Mesendoderm (in vitro differentiated cells): ENCODE measurements around the gene HELZ2.

Source experiments
- DNase-seq: peaks from one replicate; pipeline ENCODE4 v3.0.0; 2013
- H2AK5ac ChIP-seq: 2 replicates; pipeline ENCODE4 v1.6.1; 2013; ENCODE audit warnings: low read length, inconsistent platforms
- H2BK120ac ChIP-seq: 2 replicates; pipeline ENCODE4 v1.6.1; 2013; ENCODE audit warnings: low read depth, mild to moderate bottlenecking, low read length, moderate library complexity, mixed read lengths
- H2BK15ac ChIP-seq: replicated peaks from 2 replicates; pipeline ENCODE4 v1.6.1; 2013; ENCODE audit warnings: low read depth, mild to moderate bottlenecking, moderate library complexity
- H2BK5ac ChIP-seq: 2 replicates; pipeline ENCODE4 v1.6.1; 2013; ENCODE audit warnings: low read length, inconsistent platforms
- H3K18ac ChIP-seq: 2 replicates; pipeline ENCODE4 v1.6.1; 2013; ENCODE audit warnings: mild to moderate bottlenecking, low read length, mixed read lengths
- H3K23ac ChIP-seq: one replicate; pipeline ENCODE4 v1.6.1; 2013; ENCODE audit warnings: low read length
- H3K27ac ChIP-seq: 2 replicates; pipeline ENCODE4 v1.5.1; 2013; ENCODE audit warnings: low read depth, mild to moderate bottlenecking, inconsistent platforms, low read length, moderate library complexity
- H3K27me3 ChIP-seq: 2 replicates; pipeline ENCODE4 v1.6.1; 2013; ENCODE audit warnings: low read length, control low read depth, mild to moderate bottlenecking, inconsistent platforms; ENCODE audit not compliant: insufficient read depth, poor library complexity
- H3K36me3 ChIP-seq: 2 replicates; pipeline ENCODE4 v1.6.1; 2013; ENCODE audit warnings: low read length, inconsistent platforms; ENCODE audit not compliant: control insufficient read depth, insufficient read depth
- H3K4ac ChIP-seq: one replicate; pipeline ENCODE4 v1.6.1; 2013; ENCODE audit warnings: low read depth, mild to moderate bottlenecking, low read length, moderate library complexity
- H3K4me1 ChIP-seq: 2 replicates; pipeline ENCODE4 v1.6.1; 2013; ENCODE audit warnings: low read depth, low read length, inconsistent platforms; ENCODE audit not compliant: control insufficient read depth
- H3K4me2 ChIP-seq: 2 replicates; pipeline ENCODE4 v1.6.1; 2013; ENCODE audit warnings: low read length
- H3K4me3 ChIP-seq: 2 replicates; pipeline ENCODE4 v1.5.1; 2013; ENCODE audit warnings: mild to moderate bottlenecking, low read length
- H3K56ac ChIP-seq: one replicate; pipeline ENCODE4 v1.6.1; 2013; ENCODE audit warnings: low read length
- H3K79me1 ChIP-seq: 2 replicates; pipeline ENCODE4 v1.6.1; 2013; ENCODE audit warnings: low read length, inconsistent platforms
- H3K79me2 ChIP-seq: 2 replicates; pipeline ENCODE4 v1.6.1; 2013; ENCODE audit warnings: mild to moderate bottlenecking, low read length; ENCODE audit not compliant: control insufficient read depth, insufficient read depth
- H3K9ac ChIP-seq: 2 replicates; pipeline ENCODE4 v1.6.1; 2013; ENCODE audit warnings: low read length, inconsistent platforms
- H4K5ac ChIP-seq: one replicate; pipeline ENCODE4 v1.6.1; 2013; ENCODE audit warnings: low read length
- H4K8ac ChIP-seq: one replicate; pipeline ENCODE4 v1.6.1; 2013; ENCODE audit warnings: low read depth, mild to moderate bottlenecking, control low read depth, low read length, moderate library complexity
- WGBS: extraction: QIAGEN DNeasy Blood & Tissue Kit; methylation state at CpG from one replicate; pipeline ENCODE4 v1.1.7; 2013; ENCODE audit warnings: low lambda C conversion rate, missing lambda C conversion rate; ENCODE audit not compliant: insufficient coverage; ENCODE audit errors: extremely low coverage; 5-methylcytosine and 5-hydroxymethylcytosine counted together

HELZ2 gene

GRCh38 chr20:63544241-63544957, 29.6 kb downstream of the HELZ2 start:
- H2BK15ac ChIP-seq = no peak overlapping the region
- no CpG with 5 or more reads among the region's 27 CpGs for WGBS

GRCh38 chr20:63543733-63544132, 30.3 kb downstream of the HELZ2 start:
- Histone ChIP-seq H3K27me3 (no peaks in the 10 kb centered on the region), H3K79me2 (no peaks in the 10 kb centered on the region), H3K27ac (no peak overlapping the region), H3K36me3 (no peaks in the 10 kb centered on the region), H2BK120ac (no peak overlapping the region), H3K18ac (no peak overlapping the region), H3K56ac (no peak overlapping the region), H3K4me2 (no peak overlapping the region), H3K9ac (no peak overlapping the region), H3K4me1 (no peaks in the 10 kb centered on the region), H4K8ac (no peak overlapping the region), H3K79me1 (no peaks in the 10 kb centered on the region), H3K23ac (no peak overlapping the region), H2AK5ac (no peak overlapping the region), H2BK15ac (no peak overlapping the region), H3K4me3 (no peak overlapping the region), H2BK5ac (no peak overlapping the region), H3K4ac (no peak overlapping the region), H4K5ac (no peak overlapping the region)
- 100% methylated on average over 3 of the region's 6 CpGs for WGBS
- DNase-seq = no peak

More at GRCh38 chr20:63544241-63544957, 29.6 kb downstream of the HELZ2 start:
- no peak overlapping the region for H3K9ac ChIP-seq
- H3K79me2 ChIP-seq = no peaks in the 10 kb centered on the region
- H2AK5ac ChIP-seq = no peak overlapping the region
- no peaks in the 10 kb centered on the region for H3K27me3 ChIP-seq
- no peak overlapping the region for H4K5ac ChIP-seq
- H4K8ac ChIP-seq = no peak overlapping the region
- no peak overlapping the region for H3K56ac ChIP-seq
- no peak overlapping the region for H3K23ac ChIP-seq
- H3K4me1 ChIP-seq = no peaks in the 10 kb centered on the region
- DNase-seq = no peak
- H2BK5ac ChIP-seq = no peak overlapping the region
- no peaks in the 10 kb centered on the region for H3K79me1 ChIP-seq
- H3K18ac ChIP-seq = no peak overlapping the region
- H3K4ac ChIP-seq = no peak overlapping the region
- H3K4me3 ChIP-seq = no peak overlapping the region
- H3K27ac ChIP-seq = no peak overlapping the region
- H2BK120ac ChIP-seq = no peak overlapping the region
- H3K36me3 ChIP-seq = no peaks in the 10 kb centered on the region
- no peak overlapping the region for H3K4me2 ChIP-seq

- H3K4me3 ChIP-seq = no peak overlapping the region
- no peak overlapping the region for H2AK5ac ChIP-seq
- no peak overlapping the region for H3K4me2 ChIP-seq
- WGBS = no CpG with 5 or more reads among the region's 10 CpGs
- H3K23ac ChIP-seq = no peak overlapping the region
- H3K56ac ChIP-seq = no peak overlapping the region
- no peak overlapping the region for H2BK120ac ChIP-seq
- H3K27me3 ChIP-seq = no peaks in the 10 kb centered on the region
- H3K4ac ChIP-seq = no peak overlapping the region
- H2BK15ac ChIP-seq = no peak overlapping the region
- no peak overlapping the region for H2BK5ac ChIP-seq
- no peak overlapping the region for H3K27ac ChIP-seq
- no peak overlapping the region for H4K5ac ChIP-seq
- H4K8ac ChIP-seq = no peak overlapping the region
- no peaks in the 10 kb centered on the region for H3K79me2 ChIP-seq
- no peaks in the 10 kb centered on the region for H3K36me3 ChIP-seq
- no peak for DNase-seq
- no peaks in the 10 kb centered on the region for H3K79me1 ChIP-seq
- no peak overlapping the region for H3K18ac ChIP-seq
- no peaks in the 10 kb centered on the region for H3K4me1 ChIP-seq
- no peak overlapping the region for H3K9ac ChIP-seq
These were observed 30.9 kb downstream of the HELZ2 start for GRCh38 chr20:63543131-63543530.

GRCh38 chr20:63542696-63543095, 31.3 kb downstream of the HELZ2 start:
- Histone ChIP-seq H3K4ac (no peak overlapping the region), H3K9ac (no peak overlapping the region), H3K79me1 (no peaks in the 10 kb centered on the region), H2BK120ac (no peak overlapping the region), H3K4me1 (no peaks in the 10 kb centered on the region), H3K4me3 (no peak overlapping the region), H3K23ac (no peak overlapping the region), H3K56ac (no peak overlapping the region), H4K8ac (no peak overlapping the region), H3K27me3 (no peaks in the 10 kb centered on the region), H2BK5ac (no peak overlapping the region), H3K18ac (no peak overlapping the region), H3K79me2 (no peaks in the 10 kb centered on the region), H3K27ac (no peak overlapping the region), H2AK5ac (no peak overlapping the region), H3K4me2 (no peak overlapping the region), H3K36me3 (no peaks in the 10 kb centered on the region), H2BK15ac (no peak overlapping the region), H4K5ac (no peak overlapping the region)
- no CpG with 5 or more reads among the region's 10 CpGs for WGBS
- DNase-seq = no peak

GRCh38 chr20:63542031-63542559, 31.9 kb downstream of the HELZ2 start:
- H3K4me2 ChIP-seq = no peak overlapping the region
- H3K79me1 ChIP-seq = no peaks in the 10 kb centered on the region
- H3K4ac ChIP-seq = no peak overlapping the region
- H3K27ac ChIP-seq = no peak overlapping the region
- no peak overlapping the region for H3K9ac ChIP-seq
- no peak overlapping the region for H2BK15ac ChIP-seq
- no peak overlapping the region for H3K23ac ChIP-seq
- H4K8ac ChIP-seq = no peak overlapping the region
- no peaks in the 10 kb centered on the region for H3K27me3 ChIP-seq
- WGBS = no CpG with 5 or more reads among the region's 36 CpGs
- H2BK120ac ChIP-seq = no peak overlapping the region
- no peaks in the 10 kb centered on the region for H3K4me1 ChIP-seq
- H4K5ac ChIP-seq = no peak overlapping the region
- no peak overlapping the region for H3K4me3 ChIP-seq
- no peaks in the 10 kb centered on the region for H3K79me2 ChIP-seq
- H3K18ac ChIP-seq = no peak overlapping the region
- H3K36me3 ChIP-seq = no peaks in the 10 kb centered on the region
- DNase-seq = no peak
- no peak overlapping the region for H2BK5ac ChIP-seq
- H3K56ac ChIP-seq = no peak overlapping the region
- H2AK5ac ChIP-seq = no peak overlapping the region

- Histone ChIP-seq H2BK120ac (no peak overlapping the region), H3K4me2 (no peak overlapping the region), H3K18ac (no peak overlapping the region), H3K4me1 (no peaks in the 10 kb centered on the region), H2BK15ac (no peak overlapping the region), H3K27me3 (no peaks in the 10 kb centered on the region), H2BK5ac (no peak overlapping the region), H4K5ac (no peak overlapping the region), H3K27ac (no peak overlapping the region), H3K36me3 (no peaks in the 10 kb centered on the region), H2AK5ac (no peak overlapping the region), H3K9ac (no peak overlapping the region), H4K8ac (no peak overlapping the region), H3K79me1 (no peaks in the 10 kb centered on the region), H3K23ac (no peak overlapping the region), H3K4me3 (no peak overlapping the region), H3K56ac (no peak overlapping the region), H3K79me2 (no peaks in the 10 kb centered on the region), H3K4ac (no peak overlapping the region)
- no peak for DNase-seq
- WGBS = no CpG with 5 or more reads among the region's 28 CpGs
These were observed 32.7 kb downstream of the HELZ2 start for GRCh38 chr20:63541371-63541770.
